Urinary bladder (tissue), 4 donors: ENCODE measurements around the gene SORCS2. TPM values are rescaled to one million over a fixed set of nuclear protein-coding genes. Genes with fewer than 3 reads are reported as not detected.
"Not testable (repeated sequence)": the region's sequence is repeated elsewhere in the genome, so short reads cannot be mapped to it uniquely, and the experiment has no call there.

Source experiments
- DNase-seq: peaks from one replicate; pipeline ENCODE4 v3.0.0-alpha.2; 2015; ENCODE audit errors: extremely low spot score
- H3K27ac ChIP-seq: one replicate; pipeline ENCODE4 v1.5.1; 2013; ENCODE audit warnings: low read depth, mild to moderate bottlenecking, moderate library complexity
- H3K36me3 ChIP-seq: one replicate; pipeline ENCODE4 v1.6.1; 2013; ENCODE audit warnings: mild to moderate bottlenecking, moderate library complexity; ENCODE audit not compliant: insufficient read depth
- H3K4me1 ChIP-seq: one replicate; pipeline ENCODE4 v1.6.1; 2013; ENCODE audit warnings: mild to moderate bottlenecking, moderate library complexity; ENCODE audit not compliant: insufficient read depth
- H3K4me3 ChIP-seq: one replicate; pipeline ENCODE4 v1.5.1; 2013; ENCODE audit warnings: low read depth, low read length
- WGBS: extraction: QIAGEN DNeasy Blood & Tissue Kit; methylation state at CpG from one replicate; pipeline ENCODE4 v1.1.7; 2013; 5-methylcytosine and 5-hydroxymethylcytosine counted together
- polyA plus RNA-seq: library from polyadenylated mRNA; stranded (reverse); fragments of 200-250 nt; gene quantifications from one replicate; pipeline ENCODE4 v1.2.3, GENCODE V29; 2013
- total RNA-seq: library from RNA; depleted of rRNA; stranded (reverse); fragments of >200 nt; gene quantifications from one replicate; pipeline ENCODE4 v1.2.3, GENCODE V29; 2014
- donor health status: healthy with polysubstance abuse.
- donor health status: healthy.

Gene SORCS2
- total and polyA plus RNA-seq, 2 donors: 5.3 to 10.8 TPM

DNA sequence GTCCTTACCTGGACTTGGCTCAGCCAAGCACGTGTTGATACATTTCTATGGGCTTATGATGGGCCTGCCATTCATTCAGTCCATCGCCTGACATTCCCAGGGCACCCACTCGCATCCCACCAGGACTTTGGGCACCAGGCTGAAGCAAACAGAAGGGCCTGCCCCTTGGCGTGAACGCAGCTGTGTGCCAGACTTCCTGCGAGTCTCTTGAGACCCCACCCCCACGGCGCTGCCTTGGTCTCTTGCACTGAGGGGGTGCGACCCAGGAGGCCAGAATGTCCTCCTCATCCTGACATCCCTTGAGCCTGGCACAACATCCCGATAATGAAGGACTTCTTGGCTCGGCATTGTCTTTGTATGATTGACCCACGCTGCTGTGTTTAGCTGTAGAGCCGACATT, 243.9 kb downstream of the SORCS2 start:
- WGBS: 88% methylated on average over 13 of the region's 13 CpGs
- DNase-seq: no peak
- Histone ChIP-seq H3K36me3 (no peaks in the 10 kb centered on the region), H3K4me1 (no peaks in the 10 kb centered on the region), H3K27ac (no peak overlapping the region), H3K4me3 (no peak overlapping the region)

DNA sequence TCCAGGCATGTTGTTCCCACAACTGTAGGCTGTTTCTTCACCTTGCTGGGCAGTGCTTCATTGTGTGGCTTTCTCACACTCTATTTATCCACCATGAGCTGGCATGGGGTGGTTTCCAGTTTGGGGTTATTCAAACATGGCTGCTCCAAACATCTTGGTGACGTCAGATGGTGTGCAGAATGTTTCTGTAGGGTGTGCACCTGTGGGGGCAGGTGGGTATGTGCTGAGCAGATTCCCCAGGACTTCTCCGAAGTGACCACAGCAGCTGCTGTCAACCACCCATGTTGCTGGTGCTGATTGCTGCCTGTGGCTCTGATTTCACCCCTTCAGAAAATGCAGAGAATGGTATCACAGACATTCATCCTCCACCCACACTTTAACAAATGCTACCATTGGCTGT, 247.4 kb downstream of the SORCS2 start:
- Histone ChIP-seq H3K27ac (no peak overlapping the region), H3K4me1 (no peaks in the 10 kb centered on the region), H3K36me3 (no peaks in the 10 kb centered on the region), H3K4me3 (no peak overlapping the region)
- WGBS: 94% methylated on average over 2 of the region's 2 CpGs
- DNase-seq: no peak

- WGBS: 88% methylated on average over 7 of the region's 7 CpGs
- H3K27ac ChIP-seq: no peak overlapping the region
- DNase-seq: no peak
- no peak overlapping the region for H3K4me3 ChIP-seq
- H3K36me3 ChIP-seq: no peaks in the 10 kb centered on the region
- H3K4me1 ChIP-seq: no peaks in the 10 kb centered on the region
These were observed 248.9 kb downstream of the SORCS2 start for GRCh38 chr4:7441201-7441600.

- no peak overlapping the region for H3K27ac ChIP-seq
- no peaks in the 10 kb centered on the region for H3K36me3 ChIP-seq
- H3K4me1 ChIP-seq: no peaks in the 10 kb centered on the region
- DNase-seq: no peak
- no peak overlapping the region for H3K4me3 ChIP-seq
- 71% methylated on average over 15 of the region's 15 CpGs for WGBS
These were observed 250.3 kb downstream of the SORCS2 start for GRCh38 chr4:7442574-7443162.

DNA sequence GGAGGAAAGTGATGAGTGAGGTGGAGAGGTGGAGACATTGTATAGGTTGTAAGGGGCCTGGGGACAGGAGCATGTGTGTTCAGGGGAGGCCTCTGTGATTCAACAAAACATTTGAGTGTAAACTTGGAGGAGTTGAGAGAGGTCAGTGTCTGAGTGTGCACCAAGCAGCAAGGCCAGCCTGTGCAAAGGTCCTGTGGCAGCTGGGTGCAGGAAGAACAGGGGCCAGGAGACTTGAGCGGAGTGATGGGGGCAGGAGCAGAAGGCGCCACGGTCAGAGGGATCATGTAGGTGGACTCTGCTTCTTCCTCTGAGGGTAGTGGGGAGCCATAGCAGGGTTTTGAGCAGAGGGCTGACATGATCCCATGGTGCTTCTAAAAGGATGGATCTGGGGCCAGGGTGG, 252.0 kb downstream of the SORCS2 start:
- H3K36me3 ChIP-seq: no peaks in the 10 kb centered on the region
- WGBS: 93% methylated on average over 3 of the region's 3 CpGs
- no peak overlapping the region for H3K4me3 ChIP-seq
- no peak for DNase-seq
- no peak overlapping the region for H3K27ac ChIP-seq
- no peaks in the 10 kb centered on the region for H3K4me1 ChIP-seq

GRCh38 chr4:7444731-7445130, 252.4 kb downstream of the SORCS2 start:
- H3K36me3 ChIP-seq: no peaks in the 10 kb centered on the region
- H3K4me1 ChIP-seq: no peaks in the 10 kb centered on the region
- no peak for DNase-seq
- no peak overlapping the region for H3K4me3 ChIP-seq
- no peak overlapping the region for H3K27ac ChIP-seq
- 83% methylated on average over 12 of the region's 12 CpGs for WGBS

DNA sequence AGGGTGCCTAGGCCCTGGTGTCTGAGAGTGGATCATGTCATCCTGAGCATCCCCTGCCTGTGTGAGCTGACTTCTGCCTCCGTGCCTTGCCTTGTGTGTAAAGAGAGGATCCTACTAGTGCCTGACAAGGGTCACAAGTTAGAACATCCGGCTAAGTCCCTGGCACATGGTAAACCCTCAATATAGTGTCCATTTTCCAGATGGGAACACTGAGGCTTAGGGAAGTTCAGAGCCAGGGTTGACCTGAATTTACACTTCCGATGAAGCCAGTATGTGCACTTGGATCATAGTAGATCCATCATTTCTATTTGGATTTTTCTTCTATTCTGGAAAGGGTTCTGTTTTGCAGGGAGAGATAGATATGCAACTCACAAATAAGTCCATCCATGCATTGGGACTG, 254.9 kb downstream of the SORCS2 start:
- DNase-seq: no peak
- no peaks in the 10 kb centered on the region for H3K4me1 ChIP-seq
- 93% methylated on average over 3 of the region's 3 CpGs for WGBS
- H3K27ac ChIP-seq: no peak overlapping the region
- no peaks in the 10 kb centered on the region for H3K36me3 ChIP-seq
- H3K4me3 ChIP-seq: no peak overlapping the region

DNA sequence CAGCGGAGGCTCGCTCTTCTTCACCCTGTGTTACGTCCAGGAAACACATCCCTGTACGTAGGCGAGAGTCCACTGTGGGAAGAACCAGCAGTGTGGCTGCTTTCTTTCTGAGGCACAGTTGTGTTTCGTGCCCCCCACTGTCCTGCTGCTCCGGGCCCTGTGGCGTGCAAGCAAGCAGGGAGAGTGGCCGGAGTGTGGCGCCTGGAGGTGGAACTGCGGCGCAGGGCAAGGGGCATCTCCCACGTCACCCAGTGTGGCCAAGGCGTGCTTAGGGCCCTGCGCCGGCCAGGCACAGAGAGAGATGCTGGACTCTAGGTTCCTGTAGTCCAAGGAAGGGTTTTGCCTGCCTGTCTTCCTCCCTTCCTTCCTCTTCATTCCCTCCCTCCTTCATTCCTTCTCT, 255.7 kb downstream of the SORCS2 start:
- whole genome bisulfite sequencing: 88% methylated on average over 16 of the region's 16 CpGs
- H3K4me1 ChIP-seq: no peaks in the 10 kb centered on the region
- no peak overlapping the region for H3K27ac ChIP-seq
- no peak overlapping the region for H3K4me3 ChIP-seq
- no peaks in the 10 kb centered on the region for H3K36me3 ChIP-seq
- no peak for DNase-seq

- DNase-seq: no peak
- 81% methylated on average over 5 of the region's 5 CpGs for WGBS
- H3K4me1 ChIP-seq: no peaks in the 10 kb centered on the region
- no peaks in the 10 kb centered on the region for H3K36me3 ChIP-seq
- H3K27ac ChIP-seq: no peak overlapping the region
- no peak overlapping the region for H3K4me3 ChIP-seq
These were observed 258.6 kb downstream of the SORCS2 start for GRCh38 chr4:7450775-7451433.

GRCh38 chr4:7451434-7451789, 259.1 kb downstream of the SORCS2 start:
- no peak overlapping the region for H3K4me3 ChIP-seq
- 69% methylated on average over 2 of the region's 2 CpGs for WGBS
- H3K36me3 ChIP-seq: no peaks in the 10 kb centered on the region
- no peak overlapping the region for H3K27ac ChIP-seq
- no peak for DNase-seq
- H3K4me1 ChIP-seq: no peaks in the 10 kb centered on the region

DNA sequence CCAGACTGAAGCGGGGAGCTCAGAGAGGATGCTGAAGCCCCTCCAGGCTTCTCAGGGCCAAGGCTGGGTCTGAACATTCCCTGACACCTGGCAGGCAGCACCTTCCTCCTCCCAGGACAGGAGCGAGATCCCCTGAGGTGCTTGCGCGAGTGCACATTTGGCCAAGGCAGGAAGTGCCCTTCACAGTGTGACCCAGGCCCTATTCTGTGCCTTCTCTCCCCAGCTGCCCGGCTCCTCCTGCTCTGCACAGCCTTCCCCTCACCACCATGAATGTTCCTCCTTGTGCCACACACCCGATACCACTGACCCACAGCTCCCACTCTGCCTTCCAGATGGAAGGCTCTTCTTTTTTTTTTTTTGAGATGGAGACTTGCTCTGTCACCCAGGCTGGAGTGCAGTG, 259.5 kb downstream of the SORCS2 start:
- no peak for DNase-seq
- Histone ChIP-seq H3K4me1 (no peaks in the 10 kb centered on the region), H3K27ac (no peak overlapping the region), H3K4me3 (no peak overlapping the region), H3K36me3 (no peaks in the 10 kb centered on the region)
- 95% methylated on average over 6 of the region's 6 CpGs for WGBS

DNA sequence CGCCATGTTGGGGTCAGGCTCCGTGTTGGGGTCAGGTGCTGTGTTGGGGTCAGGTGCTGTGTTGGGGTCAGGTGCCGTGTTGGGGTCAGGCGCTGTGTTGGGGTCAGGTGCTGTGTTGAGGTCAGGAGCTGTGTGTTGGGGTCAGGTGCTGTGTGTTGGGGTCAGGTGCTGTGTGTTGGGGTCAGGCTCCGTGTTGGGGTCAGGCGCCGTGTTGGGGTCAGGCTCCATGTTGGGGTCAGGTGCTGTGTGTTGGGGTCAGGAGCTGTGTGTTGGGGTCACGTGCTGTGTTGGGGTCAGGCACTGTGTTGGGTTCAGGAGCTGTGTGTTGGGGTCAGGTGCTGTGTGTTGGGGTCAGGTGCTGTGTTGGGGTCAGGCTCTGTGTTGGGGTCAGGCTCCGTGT, 260.5 kb downstream of the SORCS2 start:
- 91% methylated on average over 9 of the region's 9 CpGs for WGBS
- H3K4me1 ChIP-seq, H3K4me3 ChIP-seq, DNase-seq, H3K27ac ChIP-seq, H3K36me3 ChIP-seq: not testable (repeated sequence)

DNA sequence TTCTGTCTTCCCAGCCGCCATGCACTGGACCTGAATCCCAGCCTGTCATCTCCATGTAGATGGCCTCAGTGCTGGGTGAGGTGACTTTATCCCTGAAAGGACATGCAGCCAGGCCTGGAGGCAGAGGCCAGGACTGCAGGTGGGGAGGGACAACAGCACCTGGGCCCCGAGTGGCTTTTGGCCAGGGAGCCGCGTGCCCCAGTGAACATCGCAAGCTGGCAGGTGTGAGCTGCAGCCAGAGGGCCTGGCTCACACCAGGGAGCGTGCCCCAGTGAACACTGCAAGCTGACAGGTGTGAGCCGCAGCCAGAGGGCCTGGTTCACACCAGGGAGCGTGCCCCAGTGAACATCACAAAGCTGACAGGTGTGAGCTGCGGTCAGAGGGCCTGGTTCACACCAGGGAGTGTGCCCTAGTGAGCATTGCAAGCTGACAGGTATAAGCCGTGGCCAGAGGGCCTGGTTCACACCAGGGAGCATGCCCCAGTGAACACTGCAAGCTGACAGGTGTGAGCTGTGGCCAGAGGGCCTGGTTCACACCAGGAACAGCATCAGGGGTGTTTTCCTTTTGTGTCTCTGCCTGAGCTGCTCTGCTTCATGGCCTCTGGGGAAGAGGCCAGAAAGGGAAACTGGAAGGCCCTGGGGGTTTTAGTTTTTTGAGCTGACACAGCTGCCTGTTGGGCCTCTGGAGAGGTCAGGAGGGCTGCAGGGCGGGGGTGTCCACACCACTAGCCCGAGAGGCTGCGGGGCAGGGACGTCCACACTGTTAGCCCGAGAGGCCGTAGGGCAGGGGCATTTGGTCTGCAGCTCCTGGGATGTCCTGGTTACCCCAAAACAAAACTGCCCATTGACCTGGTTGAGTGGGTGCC, 265.1 kb downstream of the SORCS2 start:
- Histone ChIP-seq H3K4me1 (no peaks in the 10 kb centered on the region), H3K27ac (no peak overlapping the region), H3K4me3 (no peak overlapping the region), H3K36me3 (no peaks in the 10 kb centered on the region)
- WGBS: 87% methylated on average over 16 of the region's 16 CpGs
- no peak for DNase-seq

GRCh38 chr4:7458066-7458425, 265.7 kb downstream of the SORCS2 start:
- no peaks in the 10 kb centered on the region for H3K36me3 ChIP-seq
- no peaks in the 10 kb centered on the region for H3K4me1 ChIP-seq
- no peak overlapping the region for H3K4me3 ChIP-seq
- whole genome bisulfite sequencing: 89% methylated on average over 9 of the region's 9 CpGs
- H3K27ac ChIP-seq: no peak overlapping the region
- DNase-seq: no peak
